ENCODE measurements around the gene CCDC178.
A peak's percentile ranks its signal among the peaks of the same experiment; 100 is the strongest.
"Not testable (repeated sequence)": the region's sequence is repeated elsewhere in the genome, so short reads cannot be mapped to it uniquely, and the experiment has no call there.

CCDC178 gene

GRCh38 chr18:33201509-33201926 is 239.0 kb downstream of the CCDC178 start:
- Histone ChIP-seq H3K9ac (ENCODE audit: low read length) (no peak overlapping the region), H3K4me3 (ENCODE audit: low read length) (peak overlapping the region; percentile 36), H3K36me3 (ENCODE audit: control insufficient read depth, low read depth, low read length) (no peaks in the 10 kb centered on the region), H3K4me1 (ENCODE audit: control insufficient read depth, low read depth, low read length) (peaks cover 4% of the 10 kb centered on the region), H3K9me3 (ENCODE audit: control insufficient read depth, low read depth, low read length) (no peaks in the 10 kb centered on the region), H3K27me3 (ENCODE audit: control insufficient read depth, insufficient read depth, low read length) (no peaks in the 10 kb centered on the region), H3K27ac (ENCODE audit: low read length) (no peak overlapping the region)

- no peaks in the 10 kb centered on the region for H3K4me1 ChIP-seq (ENCODE audit: control insufficient read depth, low read depth, low read length)
- H3K4me3 ChIP-seq (ENCODE audit: low read length) = no peak overlapping the region
- H3K9me3 ChIP-seq (ENCODE audit: control insufficient read depth, low read depth, low read length) = no peaks in the 10 kb centered on the region
- H3K27ac ChIP-seq (ENCODE audit: low read length) = no peak overlapping the region
- H3K9ac ChIP-seq (ENCODE audit: low read length) = no peak overlapping the region
- no peaks in the 10 kb centered on the region for H3K27me3 ChIP-seq (ENCODE audit: control insufficient read depth, insufficient read depth, low read length)
- H3K36me3 ChIP-seq (ENCODE audit: control insufficient read depth, low read depth, low read length) = no peaks in the 10 kb centered on the region
These were observed 244.7 kb downstream of the CCDC178 start for GRCh38 chr18:33195795-33196194.

GRCh38 chr18:33194793-33195192 is 245.7 kb downstream of the CCDC178 start:
- Histone ChIP-seq H3K9me3 (ENCODE audit: control insufficient read depth, low read depth, low read length) (no peaks in the 10 kb centered on the region), H3K27me3 (ENCODE audit: control insufficient read depth, insufficient read depth, low read length) (no peaks in the 10 kb centered on the region), H3K4me3 (ENCODE audit: low read length) (no peak overlapping the region), H3K4me1 (ENCODE audit: control insufficient read depth, low read depth, low read length) (no peaks in the 10 kb centered on the region), H3K27ac (ENCODE audit: low read length) (no peak overlapping the region), H3K36me3 (ENCODE audit: control insufficient read depth, low read depth, low read length) (no peaks in the 10 kb centered on the region), H3K9ac (ENCODE audit: low read length) (no peak overlapping the region)

GRCh38 chr18:33184958-33185357 is 255.6 kb downstream of the CCDC178 start:
- Histone ChIP-seq H3K9ac (ENCODE audit: low read length) (no peak overlapping the region), H3K4me3 (ENCODE audit: low read length) (no peak overlapping the region), H3K36me3 (ENCODE audit: control insufficient read depth, low read depth, low read length) (no peaks in the 10 kb centered on the region), H3K4me1 (ENCODE audit: control insufficient read depth, low read depth, low read length) (no peaks in the 10 kb centered on the region), H3K27me3 (ENCODE audit: control insufficient read depth, insufficient read depth, low read length) (no peaks in the 10 kb centered on the region), H3K9me3 (ENCODE audit: control insufficient read depth, low read depth, low read length) (no peaks in the 10 kb centered on the region), H3K27ac (ENCODE audit: low read length) (no peak overlapping the region)

GRCh38 chr18:33184175-33184574 is 256.3 kb downstream of the CCDC178 start:
- Histone ChIP-seq H3K9ac (ENCODE audit: low read length) (no peak overlapping the region), H3K4me3 (ENCODE audit: low read length) (no peak overlapping the region), H3K27ac (ENCODE audit: low read length) (no peak overlapping the region), H3K4me1 (ENCODE audit: control insufficient read depth, low read depth, low read length) (no peaks in the 10 kb centered on the region), H3K9me3 (ENCODE audit: control insufficient read depth, low read depth, low read length) (no peaks in the 10 kb centered on the region), H3K27me3 (ENCODE audit: control insufficient read depth, insufficient read depth, low read length) (no peaks in the 10 kb centered on the region), H3K36me3 (ENCODE audit: control insufficient read depth, low read depth, low read length) (no peaks in the 10 kb centered on the region)

GRCh38 chr18:33183136-33183535 is 257.4 kb downstream of the CCDC178 start:
- Histone ChIP-seq H3K27ac (ENCODE audit: low read length) (no peak overlapping the region), H3K4me3 (ENCODE audit: low read length) (no peak overlapping the region), H3K9me3 (ENCODE audit: control insufficient read depth, low read depth, low read length) (no peaks in the 10 kb centered on the region), H3K4me1 (ENCODE audit: control insufficient read depth, low read depth, low read length) (no peaks in the 10 kb centered on the region), H3K27me3 (ENCODE audit: control insufficient read depth, insufficient read depth, low read length) (no peaks in the 10 kb centered on the region), H3K36me3 (ENCODE audit: control insufficient read depth, low read depth, low read length) (no peaks in the 10 kb centered on the region), H3K9ac (ENCODE audit: low read length) (no peak overlapping the region)

- no peak overlapping the region for H3K4me3 ChIP-seq (ENCODE audit: low read length)
- no peaks in the 10 kb centered on the region for H3K9me3 ChIP-seq (ENCODE audit: control insufficient read depth, low read depth, low read length)
- H3K4me1 ChIP-seq (ENCODE audit: control insufficient read depth, low read depth, low read length) = no peaks in the 10 kb centered on the region
- no peaks in the 10 kb centered on the region for H3K27me3 ChIP-seq (ENCODE audit: control insufficient read depth, insufficient read depth, low read length)
- H3K36me3 ChIP-seq (ENCODE audit: control insufficient read depth, low read depth, low read length) = no peaks in the 10 kb centered on the region
- H3K27ac ChIP-seq (ENCODE audit: low read length) = no peak overlapping the region
- no peak overlapping the region for H3K9ac ChIP-seq (ENCODE audit: low read length)
These were observed 259.5 kb downstream of the CCDC178 start for GRCh38 chr18:33181016-33181415.

- no peaks in the 10 kb centered on the region for H3K27me3 ChIP-seq (ENCODE audit: control insufficient read depth, insufficient read depth, low read length)
- H3K9ac ChIP-seq (ENCODE audit: low read length) = no peak overlapping the region
- H3K36me3 ChIP-seq (ENCODE audit: control insufficient read depth, low read depth, low read length) = no peaks in the 10 kb centered on the region
- no peaks in the 10 kb centered on the region for H3K9me3 ChIP-seq (ENCODE audit: control insufficient read depth, low read depth, low read length)
- H3K4me3 ChIP-seq (ENCODE audit: low read length) = no peak overlapping the region
- H3K27ac ChIP-seq (ENCODE audit: low read length) = no peak overlapping the region
- H3K4me1 ChIP-seq (ENCODE audit: control insufficient read depth, low read depth, low read length) = no peaks in the 10 kb centered on the region
These were observed 271.3 kb downstream of the CCDC178 start for GRCh38 chr18:33169218-33169617.

- not testable (repeated sequence) for H3K36me3 ChIP-seq (ENCODE audit: control insufficient read depth, low read depth, low read length); H3K4me1 ChIP-seq (ENCODE audit: control insufficient read depth, low read depth, low read length); H3K27ac ChIP-seq (ENCODE audit: low read length)
These were observed 276.4 kb downstream of the CCDC178 start for GRCh38 chr18:33164121-33164520.

GRCh38 chr18:33161131-33161530 is 279.4 kb downstream of the CCDC178 start:
- H3K9me3 ChIP-seq (ENCODE audit: control insufficient read depth, low read depth, low read length) = no peaks in the 10 kb centered on the region
- no peak overlapping the region for H3K27ac ChIP-seq (ENCODE audit: low read length)
- no peaks in the 10 kb centered on the region for H3K36me3 ChIP-seq (ENCODE audit: control insufficient read depth, low read depth, low read length)
- H3K9ac ChIP-seq (ENCODE audit: low read length) = no peak overlapping the region
- H3K27me3 ChIP-seq (ENCODE audit: control insufficient read depth, insufficient read depth, low read length) = no peaks in the 10 kb centered on the region
- no peaks in the 10 kb centered on the region for H3K4me1 ChIP-seq (ENCODE audit: control insufficient read depth, low read depth, low read length)
- H3K4me3 ChIP-seq (ENCODE audit: low read length) = no peak overlapping the region

More at GRCh38 chr18:33164121-33164520, 276.4 kb downstream of the CCDC178 start:
- H3K9me3 ChIP-seq (ENCODE audit: control insufficient read depth, low read depth, low read length); H3K9ac ChIP-seq (ENCODE audit: low read length); H3K4me3 ChIP-seq (ENCODE audit: low read length); H3K27me3 ChIP-seq (ENCODE audit: control insufficient read depth, insufficient read depth, low read length): not testable (repeated sequence)

GRCh38 chr18:33159151-33159550 is 281.4 kb downstream of the CCDC178 start:
- Histone ChIP-seq H3K4me3 (ENCODE audit: low read length) (no peak overlapping the region), H3K4me1 (ENCODE audit: control insufficient read depth, low read depth, low read length) (no peaks in the 10 kb centered on the region), H3K9ac (ENCODE audit: low read length) (no peak overlapping the region), H3K27me3 (ENCODE audit: control insufficient read depth, insufficient read depth, low read length) (no peaks in the 10 kb centered on the region), H3K36me3 (ENCODE audit: control insufficient read depth, low read depth, low read length) (no peaks in the 10 kb centered on the region), H3K27ac (ENCODE audit: low read length) (no peak overlapping the region), H3K9me3 (ENCODE audit: control insufficient read depth, low read depth, low read length) (no peaks in the 10 kb centered on the region)

- H3K4me1 ChIP-seq (ENCODE audit: control insufficient read depth, low read depth, low read length) = no peaks in the 10 kb centered on the region
- no peaks in the 10 kb centered on the region for H3K27me3 ChIP-seq (ENCODE audit: control insufficient read depth, insufficient read depth, low read length)
- no peak overlapping the region for H3K9ac ChIP-seq (ENCODE audit: low read length)
- no peak overlapping the region for H3K27ac ChIP-seq (ENCODE audit: low read length)
- H3K4me3 ChIP-seq (ENCODE audit: low read length) = no peak overlapping the region
- H3K9me3 ChIP-seq (ENCODE audit: control insufficient read depth, low read depth, low read length) = no peaks in the 10 kb centered on the region
- no peaks in the 10 kb centered on the region for H3K36me3 ChIP-seq (ENCODE audit: control insufficient read depth, low read depth, low read length)
These were observed 282.6 kb downstream of the CCDC178 start for GRCh38 chr18:33157893-33158292.
